ENCODE data around the gene BSG. TPM values are rescaled to one million over a fixed set of nuclear protein-coding genes. Genes with fewer than 3 reads are reported as not detected.

The BSG gene
- total RNA-seq, 1 donor from 2014 or later: 353 TPM

- H3K27me3 Mint-ChIP-seq (ENCODE audit: unreplicated experiment): peaks cover 13% of the 10 kb centered on the region
- H3K27ac Mint-ChIP-seq (ENCODE audit: unreplicated experiment): no peak overlapping the region
- no peak for TF ChIP-seq CTCF (IDR thresholded peaks at IDR 0.05; ENCODE audit: unreplicated experiment)
- peak overlapping the region; percentile 7 for H3K4me3 Mint-ChIP-seq (ENCODE audit: unreplicated experiment)
- H3K4me1 Mint-ChIP-seq (ENCODE audit: unreplicated experiment): no peaks in the 10 kb centered on the region
- peak; percentile 68 for DNase-seq (ENCODE audit: low spot score)
- no peaks in the 10 kb centered on the region for H3K9me3 Mint-ChIP-seq (ENCODE audit: unreplicated experiment)
- H3K36me3 Mint-ChIP-seq (ENCODE audit: low read depth, unreplicated experiment): no peaks in the 10 kb centered on the region
Measured at GRCh38 chr19:591099-591958, 18.9 kb downstream of the BSG start.

GRCh38 chr19:592101-592500 lies 19.7 kb downstream of the BSG start:
- H3K27ac Mint-ChIP-seq (ENCODE audit: unreplicated experiment): no peak overlapping the region
- H3K36me3 Mint-ChIP-seq (ENCODE audit: low read depth, unreplicated experiment): no peaks in the 10 kb centered on the region
- no peak for DNase-seq (ENCODE audit: low spot score)
- H3K4me1 Mint-ChIP-seq (ENCODE audit: unreplicated experiment): no peaks in the 10 kb centered on the region
- no peak for TF ChIP-seq CTCF (IDR thresholded peaks at IDR 0.05; ENCODE audit: unreplicated experiment)
- H3K4me3 Mint-ChIP-seq (ENCODE audit: unreplicated experiment): no peak overlapping the region
- peaks cover 13% of the 10 kb centered on the region for H3K27me3 Mint-ChIP-seq (ENCODE audit: unreplicated experiment)
- no peaks in the 10 kb centered on the region for H3K9me3 Mint-ChIP-seq (ENCODE audit: unreplicated experiment)

GRCh38 chr19:593055-593454 lies 20.7 kb downstream of the BSG start:
- Mint-ChIP-seq H3K36me3 (ENCODE audit: low read depth, unreplicated experiment) (no peaks in the 10 kb centered on the region), H3K9me3 (ENCODE audit: unreplicated experiment) (no peaks in the 10 kb centered on the region), H3K27me3 (ENCODE audit: unreplicated experiment) (peaks cover 13% of the 10 kb centered on the region), H3K4me3 (ENCODE audit: unreplicated experiment) (no peak overlapping the region), H3K4me1 (ENCODE audit: unreplicated experiment) (no peaks in the 10 kb centered on the region), H3K27ac (ENCODE audit: unreplicated experiment) (no peak overlapping the region)
- TF ChIP-seq CTCF (IDR thresholded peaks at IDR 0.05; ENCODE audit: unreplicated experiment): no peak
- no peak for DNase-seq (ENCODE audit: low spot score)

- Mint-ChIP-seq H3K27me3 (ENCODE audit: unreplicated experiment) (peaks cover 13% of the 10 kb centered on the region), H3K36me3 (ENCODE audit: low read depth, unreplicated experiment) (no peaks in the 10 kb centered on the region), H3K4me1 (ENCODE audit: unreplicated experiment) (no peaks in the 10 kb centered on the region), H3K27ac (ENCODE audit: unreplicated experiment) (no peak overlapping the region), H3K4me3 (ENCODE audit: unreplicated experiment) (no peak overlapping the region), H3K9me3 (ENCODE audit: unreplicated experiment) (no peaks in the 10 kb centered on the region)
- no peak for DNase-seq (ENCODE audit: low spot score)
- TF ChIP-seq CTCF (IDR thresholded peaks at IDR 0.05; ENCODE audit: unreplicated experiment): no peak
Measured at GRCh38 chr19:593505-593904, 21.1 kb downstream of the BSG start.

- Mint-ChIP-seq H3K9me3 (ENCODE audit: unreplicated experiment) (no peaks in the 10 kb centered on the region), H3K4me1 (ENCODE audit: unreplicated experiment) (no peaks in the 10 kb centered on the region), H3K27me3 (ENCODE audit: unreplicated experiment) (peaks cover 11% of the 10 kb centered on the region), H3K27ac (ENCODE audit: unreplicated experiment) (no peak overlapping the region), H3K4me3 (ENCODE audit: unreplicated experiment) (no peak overlapping the region), H3K36me3 (ENCODE audit: low read depth, unreplicated experiment) (no peaks in the 10 kb centered on the region)
- no peak for DNase-seq (ENCODE audit: low spot score)
- TF ChIP-seq CTCF (IDR thresholded peaks at IDR 0.05; ENCODE audit: unreplicated experiment): no peak
Measured at GRCh38 chr19:594265-594870, 22.0 kb downstream of the BSG start.
